Measurements from ENCODE around the gene TOMM5.
"Not testable (repeated sequence)": the region's sequence is repeated elsewhere in the genome, so short reads cannot be mapped to it uniquely, and the experiment has no call there.

The TOMM5 gene

GRCh38 chr9:37611961-37612360 lies 19.6 kb upstream of the TOMM5 start:
- no peak for DNase-seq (ENCODE audit: low read depth in 2 of 2)

- DNase-seq (ENCODE audit: low read depth in 2 of 2) = no peak
These were observed 18.6 kb upstream of the TOMM5 start for GRCh38 chr9:37611014-37611413.

GRCh38 chr9:37609735-37610397 lies 17.5 kb upstream of the TOMM5 start:
- DNase-seq (ENCODE audit: low read depth in 2 of 2) = no peak

- DNase-seq (ENCODE audit: low read depth in 2 of 2) = no peak
These were observed 15.9 kb upstream of the TOMM5 start for GRCh38 chr9:37608250-37608649.

GRCh38 chr9:37604296-37604695 lies 11.9 kb upstream of the TOMM5 start:
- DNase-seq (ENCODE audit: low read depth in 2 of 2) = no peak

GRCh38 chr9:37602817-37603216 lies 10.4 kb upstream of the TOMM5 start:
- DNase-seq (ENCODE audit: low read depth in 2 of 2) = no peak

GRCh38 chr9:37602061-37602460 lies 9.7 kb upstream of the TOMM5 start:
- not testable (repeated sequence) for DNase-seq (ENCODE audit: low read depth in 2 of 2)

GRCh38 chr9:37596504-37596903 lies 4.1 kb upstream of the TOMM5 start:
- no peak for DNase-seq (ENCODE audit: low read depth in 2 of 2)

GRCh38 chr9:37593883-37594448 lies 1.6 kb upstream of the TOMM5 start:
- DNase-seq (ENCODE audit: low read depth in 2 of 2) = no peak

- DNase-seq (ENCODE audit: low read depth in 2 of 2) = no peak
These were observed 4.9 kb downstream of the TOMM5 start for GRCh38 chr9:37587521-37587920.

- no peak for DNase-seq (ENCODE audit: low read depth in 2 of 2)
These were observed 8.8 kb downstream of the TOMM5 start for GRCh38 chr9:37583522-37584121.

GRCh38 chr9:37582548-37583157 lies 9.7 kb downstream of the TOMM5 start:
- no peak for DNase-seq (ENCODE audit: low read depth in 2 of 2)

GRCh38 chr9:37575921-37576721 lies 16.3 kb downstream of the TOMM5 start, which contains the start of gene FBXO10:
TSS of gene FBXO10 (minus strand) at chr9:37576380. CDS start at chr9:37541768, 34,612 bp downstream.
- no peak for DNase-seq (ENCODE audit: low read depth in 2 of 2)

GRCh38 chr9:37575511-37575914 lies 16.9 kb downstream of the TOMM5 start:
- no peak for DNase-seq (ENCODE audit: low read depth in 2 of 2)

GRCh38 chr9:37575001-37575400 lies 17.4 kb downstream of the TOMM5 start:
- DNase-seq (ENCODE audit: low read depth in 2 of 2) = no peak

- DNase-seq (ENCODE audit: low read depth in 2 of 2) = no peak
These were observed 18.1 kb downstream of the TOMM5 start for GRCh38 chr9:37574241-37574721.

- DNase-seq (ENCODE audit: low read depth in 2 of 2) = no peak
These were observed 21.1 kb downstream of the TOMM5 start for GRCh38 chr9:37571282-37571681.

- no peak for DNase-seq (ENCODE audit: low read depth in 2 of 2)
These were observed 25.7 kb downstream of the TOMM5 start for GRCh38 chr9:37566716-37567115.

GRCh38 chr9:37565661-37566618 lies 26.5 kb downstream of the TOMM5 start:
- DNase-seq (ENCODE audit: low read depth in 2 of 2) = no peak

- no peak for DNase-seq (ENCODE audit: low read depth in 2 of 2)
These were observed 27.5 kb downstream of the TOMM5 start for GRCh38 chr9:37564916-37565315.

Data from stimulated activated CD8-positive, alpha-beta memory T cell treated with anti-CD3 and anti-CD28 coated beads, Interleukin-7, amount 100 ng/mL, for 1 hour (primary cell).